Daoy (cell line): ENCODE measurements around the gene ADCY10. TPM values are rescaled to one million over a fixed set of nuclear protein-coding genes. Genes with fewer than 3 reads are reported as not detected.
"Not testable (repeated sequence)": the region's sequence is repeated elsewhere in the genome, so short reads cannot be mapped to it uniquely, and the experiment has no call there.

Experiments
- DNase-seq: peaks from one replicate; pipeline ENCODE4 v3.0.0-alpha.2; 2015; ENCODE audit warnings: low read depth
- total RNA-seq: library from RNA; depleted of rRNA; stranded (reverse); fragments of >200 nt; shearing (Covaris generic); gene quantifications from 2 replicates; pipeline ENCODE4 v1.2.3, GENCODE V29; 2014; rRNA removed

ADCY10 gene
- total RNA-seq: not detected in 2 replicates

DNA sequence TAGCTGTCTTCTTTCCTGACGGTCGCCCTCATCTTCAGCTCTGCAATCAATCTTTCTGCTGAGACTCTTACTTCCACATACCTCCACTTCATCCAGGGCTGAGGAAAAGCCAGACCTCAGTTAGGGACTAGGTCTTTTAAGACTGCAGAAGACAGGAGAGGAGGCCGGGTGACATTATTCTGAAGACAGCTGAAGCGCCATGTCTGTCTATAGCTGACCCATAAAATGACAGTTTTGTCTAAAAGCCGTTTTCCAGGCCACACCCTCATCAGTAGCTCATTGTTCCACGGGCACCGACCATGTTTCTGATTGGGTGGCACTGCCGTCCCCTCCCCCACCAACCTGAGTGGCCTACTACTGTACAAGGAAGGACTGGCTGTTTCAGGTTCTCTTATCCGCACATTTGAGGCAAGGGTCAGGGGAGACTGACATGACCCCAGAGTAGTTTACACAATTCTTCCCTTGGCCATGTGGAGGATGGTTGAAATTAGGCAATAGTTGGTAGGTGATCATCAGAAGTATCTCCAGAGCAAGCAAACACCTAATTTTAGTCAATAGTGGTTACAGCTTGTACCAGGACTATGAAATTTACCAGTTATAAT is at the start of gene ADCY10:
ADCY10 (minus strand) TSS at position 240 of the 602 bp plus-strand sequence. CDS start 8,994 bp downstream, outside the sequence.
- DNase-seq: no peak

DNA sequence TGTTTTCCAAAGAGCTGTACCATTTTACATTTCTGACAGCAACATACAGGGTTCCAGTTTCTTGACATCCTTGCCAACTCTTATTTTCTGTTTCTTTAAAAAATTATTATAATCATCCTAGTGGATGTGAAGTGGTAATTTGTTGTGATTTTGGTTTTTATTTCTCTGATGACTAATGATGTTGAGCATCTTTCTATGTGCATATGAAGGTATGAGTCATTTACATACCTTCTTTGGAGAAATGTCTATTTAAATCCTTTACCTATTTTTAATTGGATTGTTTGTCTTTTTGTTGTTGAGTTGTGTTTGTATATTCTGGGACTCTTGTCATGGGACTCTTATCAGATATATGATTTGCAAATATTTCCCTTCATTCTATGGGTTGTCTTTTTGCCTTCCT is 43.8 kb upstream of the ADCY10 start:
- DNase-seq: no peak

DNA sequence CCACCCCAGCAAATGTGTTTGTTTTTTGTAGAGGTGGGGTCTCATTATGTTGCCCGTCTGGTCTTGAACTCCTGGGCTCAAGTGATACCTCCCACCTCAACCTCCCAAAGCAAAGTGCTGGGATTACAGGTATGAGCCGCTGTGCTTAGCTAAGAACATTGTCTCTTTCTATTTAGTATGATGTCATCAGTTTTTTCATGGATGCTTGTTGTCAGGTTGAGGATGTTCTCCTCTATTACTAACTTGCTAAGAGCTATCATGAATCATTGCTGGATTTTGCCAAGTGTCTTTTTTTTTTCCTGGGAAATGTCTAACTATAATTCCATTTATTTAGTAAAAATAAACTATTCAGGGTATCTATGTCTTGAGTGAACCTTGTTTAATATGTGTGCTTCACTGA is 42.0 kb upstream of the ADCY10 start:
- no peak for DNase-seq

GRCh38 chr1:167950569-167950968 is 36.6 kb upstream of the ADCY10 start:
- no peak for DNase-seq

GRCh38 chr1:167949785-167950184 is 35.9 kb upstream of the ADCY10 start:
- DNase-seq: no peak

- DNase-seq: no peak
These were observed 33.8 kb upstream of the ADCY10 start for GRCh38 chr1:167947733-167948132.

GRCh38 chr1:167943541-167943940 is 29.6 kb upstream of the ADCY10 start:
- DNase-seq: no peak

GRCh38 chr1:167940264-167940663 is 26.3 kb upstream of the ADCY10 start:
- no peak for DNase-seq

GRCh38 chr1:167938080-167938636 is 24.2 kb upstream of the ADCY10 start:
- no peak for DNase-seq

DNA sequence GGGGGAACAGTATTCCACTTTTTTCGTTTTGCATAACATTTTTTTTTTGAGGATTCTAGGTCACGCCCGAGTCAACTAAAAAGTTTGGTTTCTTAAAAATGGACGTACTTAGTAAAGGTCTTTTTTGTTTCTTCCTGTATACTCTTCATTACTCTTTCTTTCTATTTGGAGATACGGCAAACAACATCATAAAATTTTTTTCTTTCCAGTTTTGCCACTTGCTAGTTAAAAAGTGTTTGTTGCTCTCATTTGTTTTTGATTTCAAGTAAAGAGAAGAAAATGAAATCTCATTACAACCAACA is 23.7 kb upstream of the ADCY10 start:
- DNase-seq: no peak

DNA sequence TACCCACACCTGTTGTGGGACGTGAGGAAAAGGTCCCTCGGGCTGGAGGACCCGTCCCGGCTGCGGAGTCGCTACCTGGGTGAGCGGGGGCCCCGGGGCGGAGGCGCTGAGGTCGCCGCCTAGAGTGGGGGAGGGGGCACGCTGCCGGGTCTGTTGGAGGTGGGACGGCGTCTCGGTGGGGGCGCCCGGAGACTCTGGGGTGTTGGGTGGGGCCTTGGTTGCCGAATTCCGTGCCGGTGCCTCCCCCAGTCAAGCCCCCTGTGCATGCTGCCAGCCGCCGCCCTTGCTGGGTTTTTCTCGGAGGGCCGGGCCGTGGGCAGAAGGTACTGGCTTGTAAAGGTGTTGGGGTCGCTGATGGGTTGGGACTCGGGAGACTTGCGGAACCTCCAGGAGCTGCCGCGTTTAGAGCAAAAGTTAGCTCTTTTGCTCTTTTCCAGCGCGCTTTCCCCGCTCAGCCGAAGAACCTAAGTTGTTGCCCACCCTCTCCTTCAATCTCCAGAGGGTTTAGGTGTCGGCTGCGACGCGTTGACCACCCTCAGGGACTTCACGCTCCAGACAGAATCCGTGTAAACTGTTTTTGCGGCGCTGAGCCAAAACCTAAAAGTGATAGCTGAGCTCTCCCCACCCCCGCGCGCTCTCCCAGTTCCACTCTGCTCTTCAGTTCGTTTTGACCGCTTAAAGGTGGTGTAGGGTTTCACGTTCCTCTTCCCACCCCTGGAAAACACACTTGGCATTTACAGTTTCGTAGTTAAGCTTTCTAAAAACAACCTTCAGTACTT is 23.2 kb upstream of the ADCY10 start, which contains the start of gene MPC2:
MPC2 (minus strand) TSS at position 143 of the 779 bp plus-strand sequence. CDS start 1,231 bp downstream, outside the sequence.
- peak; percentile 74 for DNase-seq

DNA sequence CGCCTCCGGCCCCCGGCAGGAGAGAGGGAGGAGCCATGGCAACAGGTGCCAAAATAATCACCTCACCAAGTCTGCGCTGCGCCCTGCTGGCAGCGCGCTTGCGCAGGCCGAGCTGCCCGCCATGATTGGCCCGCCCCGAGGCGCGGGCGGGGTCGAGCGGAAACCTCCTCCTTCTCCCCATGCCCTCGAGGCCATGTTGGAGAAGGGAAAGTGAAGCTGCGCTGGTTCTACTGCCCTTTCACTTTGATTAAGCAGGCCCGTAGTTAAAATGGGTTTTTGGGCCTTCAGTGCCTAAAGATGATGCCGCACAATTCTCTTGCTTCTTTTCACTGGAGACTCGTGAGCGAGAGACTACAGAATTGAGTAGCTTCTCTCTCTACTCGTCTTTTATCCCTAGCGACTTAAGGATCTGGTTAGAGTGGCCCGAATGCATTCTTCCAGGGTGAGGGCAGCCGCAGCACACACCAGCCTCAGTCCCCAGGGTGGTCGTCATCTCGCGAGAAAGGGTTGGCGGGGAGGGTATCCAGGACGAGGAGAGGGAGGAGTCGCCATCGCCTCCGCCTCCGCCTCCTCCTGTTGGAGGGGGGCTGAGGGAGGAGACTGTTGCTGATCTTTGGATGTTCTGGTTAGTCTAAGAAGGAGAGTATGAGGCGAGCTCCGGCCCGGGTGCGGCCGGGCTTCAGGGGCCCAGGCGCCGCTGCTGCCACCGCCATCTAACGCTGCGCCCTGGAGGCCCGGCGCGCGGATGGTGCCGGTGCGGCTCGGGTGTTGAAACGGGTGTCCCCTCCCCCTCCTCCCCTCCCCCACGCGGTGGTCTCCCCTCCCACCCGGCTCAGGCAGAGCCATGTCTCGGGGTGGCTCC is 22.4 kb upstream of the ADCY10 start, which contains the start of gene DCAF6:
DCAF6 (plus strand) TSS at position 616 of the 862 bp plus-strand sequence; CDS start at position 845, 229 bp downstream.
- DNase-seq: peak; percentile 99

- peak; percentile 48 for DNase-seq
These were observed 21.5 kb upstream of the ADCY10 start for GRCh38 chr1:167935216-167936067.

DNA sequence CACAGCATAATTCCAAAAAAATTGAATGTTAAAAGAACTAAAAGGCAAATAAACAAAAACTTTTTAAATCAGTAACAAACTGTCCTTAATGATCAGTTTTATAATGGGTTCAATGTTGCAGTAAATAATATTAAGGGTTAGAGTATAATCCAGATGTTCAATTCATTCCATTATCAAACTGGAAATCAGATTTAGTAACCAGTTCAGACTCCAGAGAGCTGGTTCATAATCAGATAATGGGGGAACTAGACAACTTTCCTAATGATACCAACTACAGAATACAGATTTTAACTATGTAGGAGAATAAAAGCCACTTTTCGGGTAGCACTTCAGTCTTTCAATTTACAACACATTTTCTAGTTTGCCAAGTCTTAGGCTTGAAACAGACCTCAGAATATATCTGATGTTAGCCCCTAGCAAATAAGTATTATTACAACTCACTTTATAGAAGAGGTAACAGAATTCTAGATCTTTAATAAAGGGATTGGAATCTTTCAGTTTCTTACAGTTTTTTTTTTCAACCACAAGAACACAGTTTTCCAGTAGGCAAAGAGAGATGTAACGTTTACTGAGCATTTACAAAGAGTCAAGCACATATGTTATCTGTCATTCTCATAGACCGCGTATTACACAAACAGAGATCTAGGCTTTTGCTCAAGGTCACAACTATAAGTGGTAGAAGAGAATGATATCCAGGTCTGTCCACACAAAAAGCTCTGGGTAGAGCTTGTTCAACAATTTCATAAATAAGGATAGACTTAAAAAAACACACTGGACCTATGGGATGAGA is 20.7 kb upstream of the ADCY10 start:
- DNase-seq: no peak

DNA sequence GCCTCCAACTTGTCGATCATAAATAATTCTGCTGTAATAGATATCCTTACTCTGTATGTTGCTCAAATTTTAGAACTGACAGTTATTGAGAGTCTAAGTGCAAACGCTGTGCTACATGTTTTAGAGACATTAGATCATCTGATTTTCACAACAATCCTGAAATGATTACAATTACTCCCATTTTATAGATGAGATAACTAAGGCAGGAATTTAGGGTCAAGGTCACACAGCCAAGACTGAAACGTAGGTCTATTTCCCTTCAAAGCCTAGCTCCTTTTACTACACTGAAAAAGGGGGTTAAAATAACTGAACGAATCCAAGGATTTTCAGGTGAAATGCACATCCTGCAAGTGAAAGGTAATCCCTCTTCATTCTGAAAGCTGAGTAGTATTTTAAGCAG is 19.9 kb upstream of the ADCY10 start:
- DNase-seq: no peak

GRCh38 chr1:167929725-167930124 is 15.8 kb upstream of the ADCY10 start:
- no peak for DNase-seq

DNA sequence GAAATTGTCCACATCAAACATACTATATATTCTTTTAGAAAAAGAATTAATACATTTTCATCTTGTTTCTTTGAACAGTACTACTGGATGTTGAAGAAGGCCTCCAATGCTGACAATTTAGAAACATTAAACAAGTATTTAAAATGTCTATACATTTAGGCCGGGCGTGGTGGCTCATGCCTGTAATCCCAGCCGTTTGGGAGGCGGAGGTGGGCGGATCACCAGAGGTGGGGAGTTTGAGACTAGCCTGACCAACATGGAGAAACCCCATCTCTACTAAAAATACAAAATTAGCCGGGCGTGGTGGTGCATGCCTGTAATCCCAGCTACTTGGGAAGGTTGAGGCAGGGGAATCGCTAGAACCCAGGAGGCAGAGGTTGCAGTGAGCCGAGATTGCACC is 15.0 kb upstream of the ADCY10 start:
- not testable (repeated sequence) for DNase-seq

- DNase-seq: no peak
These were observed 14.5 kb upstream of the ADCY10 start for GRCh38 chr1:167928457-167928852.

GRCh38 chr1:167927046-167927754 is 13.3 kb upstream of the ADCY10 start:
- no peak for DNase-seq
